Measurements from ENCODE around the gene KLHL29.

Gene KLHL29

GRCh38 chr2:23603581-23603980, 218.6 kb downstream of the KLHL29 start:
- FAIRE-seq (no peak), DNase-seq (ENCODE audit: insufficient read length, low spot score) (no peak)
- no peak for TF ChIP-seq CTCF (IDR thresholded peaks at IDR 0.05; ENCODE audit: insufficient read depth, missing control alignments)

- no peak for TF ChIP-seq CTCF (IDR thresholded peaks at IDR 0.05; ENCODE audit: insufficient read depth, missing control alignments)
- FAIRE-seq (no peak), DNase-seq (ENCODE audit: insufficient read length, low spot score) (no peak)
Observed at GRCh38 chr2:23604731-23605130, 219.8 kb downstream of the KLHL29 start.

GRCh38 chr2:23605236-23605635, 220.3 kb downstream of the KLHL29 start:
- TF ChIP-seq CTCF (IDR thresholded peaks at IDR 0.05; ENCODE audit: insufficient read depth, missing control alignments) = no peak
- FAIRE-seq (no peak), DNase-seq (ENCODE audit: insufficient read length, low spot score) (no peak)

GRCh38 chr2:23606196-23606595, 221.2 kb downstream of the KLHL29 start:
- FAIRE-seq (no peak), DNase-seq (ENCODE audit: insufficient read length, low spot score) (no peak)
- TF ChIP-seq CTCF (IDR thresholded peaks at IDR 0.05; ENCODE audit: insufficient read depth, missing control alignments) = no peak

GRCh38 chr2:23606968-23607367, 222.0 kb downstream of the KLHL29 start:
- no peak for TF ChIP-seq CTCF (IDR thresholded peaks at IDR 0.05; ENCODE audit: insufficient read depth, missing control alignments)
- no peak for DNase-seq (ENCODE audit: insufficient read length, low spot score)
- no peak for FAIRE-seq

GRCh38 chr2:23607925-23608324, 222.9 kb downstream of the KLHL29 start:
- no peak for FAIRE-seq
- TF ChIP-seq CTCF (IDR thresholded peaks at IDR 0.05; ENCODE audit: insufficient read depth, missing control alignments) = no peak
- DNase-seq (ENCODE audit: insufficient read length, low spot score) = no peak

GRCh38 chr2:23609254-23609653, 224.3 kb downstream of the KLHL29 start:
- FAIRE-seq (no peak), DNase-seq (ENCODE audit: insufficient read length, low spot score) (no peak)
- TF ChIP-seq CTCF (IDR thresholded peaks at IDR 0.05; ENCODE audit: insufficient read depth, missing control alignments) = no peak

Measured in D721Med (cell line).